GM21367 (cell line): Measurements from ENCODE around the gene FOXN1.
"Not testable (repeated sequence)": the region's sequence is repeated elsewhere in the genome, so short reads cannot be mapped to it uniquely, and the experiment has no call there.

Source experiments
- ATAC-seq: cut with Tn5 transposase; IDR thresholded peaks from one replicate; pipeline ENCODE4 v1.9.1; 2021; ENCODE audit not compliant: unreplicated experiment

FOXN1 gene

DNA sequence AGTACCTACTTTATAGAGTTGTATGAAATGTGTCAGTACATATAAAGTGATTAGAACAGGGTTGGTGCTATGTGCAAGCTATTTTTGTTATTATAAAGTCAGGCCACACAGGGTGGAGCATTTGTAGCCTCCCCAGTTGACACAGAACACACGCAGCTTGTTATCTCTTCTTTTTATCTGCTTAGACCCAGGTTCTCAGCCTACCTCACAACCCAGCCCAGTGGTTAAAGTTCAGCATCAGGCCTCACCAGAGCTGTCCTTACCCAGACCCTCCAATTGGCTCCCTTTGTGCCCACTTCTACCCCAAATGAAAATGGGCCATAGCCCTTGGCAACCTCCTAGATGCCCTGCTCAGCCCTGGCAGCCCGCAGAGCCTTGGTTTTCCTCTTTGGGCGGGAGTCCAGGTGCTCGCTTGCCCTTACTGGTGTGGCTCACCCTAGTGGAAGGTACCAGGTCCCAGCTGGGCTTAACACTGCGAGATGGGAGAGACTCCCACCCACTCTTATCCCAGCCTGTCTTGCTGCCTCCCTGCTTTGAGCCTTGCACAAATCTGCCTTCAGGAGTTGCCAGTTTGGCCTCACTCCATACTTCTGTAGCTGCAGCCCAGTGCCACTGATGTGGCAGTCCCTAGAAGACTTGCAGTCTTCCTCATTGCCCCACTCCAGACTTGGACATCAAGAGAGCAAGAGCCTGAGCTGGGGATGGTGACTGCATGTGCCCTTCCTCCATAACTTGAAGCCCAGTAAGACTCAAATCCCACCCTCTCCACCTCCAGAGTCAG is 66.3 kb downstream of the FOXN1 start:
- ATAC-seq, result no peak

DNA sequence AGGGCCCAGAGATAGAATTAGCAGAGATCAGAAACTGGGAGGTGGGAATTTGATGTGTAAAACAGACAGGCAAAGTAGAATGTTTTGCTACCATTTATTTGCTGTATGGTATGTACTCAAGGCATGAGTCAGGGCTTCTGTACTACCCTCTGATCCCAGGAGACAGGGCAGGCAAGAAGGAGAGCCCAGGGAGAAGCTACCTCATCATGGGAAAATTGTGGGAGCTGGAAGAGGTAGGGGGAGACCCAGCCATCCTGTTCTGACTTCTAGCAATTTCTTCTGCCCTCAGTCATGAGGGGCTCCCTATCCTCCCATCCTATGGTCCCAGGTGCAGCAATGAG is 66.9 kb downstream of the FOXN1 start:
- no peak for ATAC-seq

DNA sequence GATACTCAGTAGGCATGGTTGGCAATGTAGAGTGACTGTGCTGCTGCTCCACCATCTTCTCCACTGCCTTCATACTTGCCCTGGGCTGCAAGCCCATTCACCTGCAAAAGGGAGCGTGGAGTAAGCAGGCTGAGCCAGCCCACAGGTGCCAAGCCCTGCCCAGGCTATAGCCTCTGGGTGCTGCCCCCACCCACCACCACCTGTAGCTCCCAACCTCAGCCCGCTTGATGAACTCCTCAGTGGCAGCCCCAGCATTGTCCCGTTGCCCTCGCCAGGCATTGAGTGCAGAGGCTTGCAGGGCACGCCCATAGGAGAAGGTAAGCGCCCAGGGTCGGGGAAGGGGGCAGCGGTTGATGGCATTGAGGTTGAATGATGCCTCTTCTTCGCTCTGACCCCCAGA is 67.4 kb downstream of the FOXN1 start:
- ATAC-seq, result no peak

DNA sequence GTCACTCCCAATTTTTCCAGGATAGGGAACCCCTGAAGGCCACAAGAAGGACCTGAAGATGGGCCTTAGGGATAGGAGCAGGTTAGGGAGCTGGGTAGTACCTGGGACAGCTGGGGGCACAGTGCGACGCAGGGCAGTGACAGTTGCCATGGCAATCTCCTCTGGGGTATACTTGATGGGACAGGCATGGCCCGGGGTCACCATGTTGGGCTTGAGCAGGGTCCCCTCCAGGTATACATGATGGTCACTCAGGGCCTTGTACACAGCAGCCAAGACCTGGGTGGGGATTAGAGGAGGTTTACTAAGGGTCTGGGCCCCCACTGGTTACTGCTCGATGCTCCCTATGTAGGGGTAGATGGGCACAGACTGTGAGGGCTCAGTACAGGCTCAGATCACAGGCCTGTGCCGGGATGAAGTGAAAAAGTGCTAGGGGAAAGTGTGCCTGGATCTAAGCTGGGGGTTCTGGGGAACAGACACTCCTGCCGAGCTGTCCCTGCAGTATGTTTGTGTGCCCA is 67.9 kb downstream of the FOXN1 start:
- no peak for ATAC-seq

DNA sequence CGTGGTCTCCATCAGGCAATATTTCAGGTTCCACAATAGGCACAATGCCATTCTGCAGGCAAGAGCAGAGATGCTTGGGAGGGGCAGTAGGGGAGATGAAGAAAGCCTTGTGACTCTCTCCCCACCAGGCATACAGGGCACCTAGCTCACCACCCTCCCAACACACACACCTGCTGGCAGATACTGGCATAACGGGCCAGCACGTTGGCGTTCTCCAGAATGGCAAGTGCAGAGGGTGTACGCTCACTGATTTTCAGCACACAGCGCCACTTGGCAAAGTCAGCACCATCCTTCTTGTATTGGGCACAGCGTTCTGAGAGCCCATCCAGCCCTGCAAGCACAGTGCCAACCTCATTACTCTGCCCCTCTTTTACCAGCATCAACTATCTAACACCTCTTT is 68.4 kb downstream of the FOXN1 start:
- ATAC-seq, result no peak

- ATAC-seq, result no peak
Observed at GRCh38 chr17:28575126-28575795, 69.1 kb downstream of the FOXN1 start.

DNA sequence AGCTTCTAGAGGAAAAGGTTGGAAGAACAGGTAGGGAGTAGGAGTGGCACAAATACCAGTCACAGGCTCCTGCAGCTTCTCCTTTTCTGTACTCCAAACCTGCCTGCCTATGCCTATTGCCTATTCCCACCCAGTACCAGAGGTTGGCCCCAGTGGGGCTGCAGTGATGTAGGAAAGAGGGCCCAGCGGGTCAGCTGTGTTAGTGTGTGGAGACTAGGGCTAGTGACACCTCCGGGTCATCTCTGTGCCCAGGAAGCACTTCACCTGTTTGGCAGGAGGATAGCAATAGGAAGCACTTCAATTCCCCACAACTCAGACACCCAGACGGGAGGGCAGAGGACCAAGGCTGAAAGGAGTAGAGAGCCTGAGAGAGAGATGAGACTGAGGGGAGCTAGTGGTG is 69.9 kb downstream of the FOXN1 start:
- ATAC-seq, result not testable (repeated sequence)

GRCh38 chr17:28576758-28577465 is 70.8 kb downstream of the FOXN1 start, which contains the start of gene ALDOC:
Gene ALDOC (minus strand): TSS chr17:28576895. CDS start chr17:28575532, 1,363 bp downstream.
- no peak for ATAC-seq

- ATAC-seq, result no peak
Observed at GRCh38 chr17:28577466-28577824, 71.3 kb downstream of the FOXN1 start.

GRCh38 chr17:28578246-28579195 is 72.4 kb downstream of the FOXN1 start:
- no peak for ATAC-seq

GRCh38 chr17:28579526-28579925 is 73.4 kb downstream of the FOXN1 start:
- no peak for ATAC-seq

GRCh38 chr17:28580959-28581358 is 74.8 kb downstream of the FOXN1 start:
- no peak for ATAC-seq

GRCh38 chr17:28582513-28582912 is 76.4 kb downstream of the FOXN1 start:
- ATAC-seq, result no peak

GRCh38 chr17:28584434-28584833 is 78.3 kb downstream of the FOXN1 start:
- no peak for ATAC-seq

DNA sequence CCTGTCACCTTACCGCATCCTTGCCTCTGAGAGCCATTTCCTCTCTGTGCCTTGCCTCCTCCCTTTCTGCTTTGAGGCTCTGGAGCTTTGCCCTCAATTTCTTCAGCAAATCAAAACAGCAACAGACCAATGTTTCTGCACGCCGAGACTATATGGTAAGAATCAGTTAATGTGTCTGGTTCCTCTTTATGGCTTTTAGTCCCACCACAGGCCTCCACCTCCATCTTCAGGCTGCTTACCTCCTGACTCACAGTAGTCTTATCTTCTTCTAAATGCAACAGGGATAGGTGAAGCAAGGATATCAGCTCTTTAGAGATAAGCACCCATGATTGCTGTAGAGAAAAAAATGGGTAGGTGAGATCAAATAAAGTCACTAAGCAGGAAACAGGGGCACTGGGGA is 79.7 kb downstream of the FOXN1 start:
- ATAC-seq, result no peak
